HepG2 (cell line): ENCODE results near the gene SLC22A23. TPM values are rescaled to one million over a fixed set of nuclear protein-coding genes. Genes with fewer than 3 reads are reported as not detected.

ENCODE experiments used
- AGO1 ChIP-seq: fragments of 200-400 bp; formaldehyde crosslinking; IDR thresholded peaks from 2 replicates; pipeline ENCODE4 v1.6.1; 2017; ENCODE audit warnings: mild to moderate bottlenecking, low read depth, low read length, moderate library complexity; ENCODE audit not compliant: poor library complexity, severe bottlenecking
- CREM ChIP-seq, 2 experiments: sonication (generic) in 1 of 2; formaldehyde crosslinking in 1 of 2; IDR thresholded peaks; 2 replicates each; pipeline versions ENCODE4 v1.4.0 to v1.6.1; 2016 to 2020; ENCODE audit warnings: antibody characterized with exemption in 1 of 2, mild to moderate bottlenecking in 1 of 2, missing genetic modification reagents in 1 of 2
- FOXC1 ChIP-seq: sonication (generic); formaldehyde crosslinking; IDR thresholded peaks from 2 replicates; pipeline ENCODE4 v1.8.0; 2022; ENCODE audit warnings: mild to moderate bottlenecking, missing genetic modification reagents, borderline replicate concordance
- KAT8 ChIP-seq: IDR thresholded peaks from 2 replicates; pipeline ENCODE4 v1.6.1; 2016; ENCODE audit warnings: missing genetic modification reagents, missing compliant biosample characterization
- KLF9 ChIP-seq: IDR thresholded peaks from 2 replicates; pipeline ENCODE4 v1.6.1; 2016; ENCODE audit warnings: low read depth
- MAZ ChIP-seq, 2 experiments: sonication (generic) in 1 of 2; formaldehyde crosslinking in 1 of 2; IDR thresholded peaks; 2 replicates each; pipeline versions ENCODE4 v1.5.0 to v1.6.1; 2012 to 2020; ENCODE audit warnings: low read depth in 2 of 2, mild to moderate bottlenecking in 2 of 2, borderline replicate concordance in 1 of 2, improper control_type of control experiment in 1 of 2, low read length in 1 of 2, missing genetic modification reagents in 1 of 2, moderate library complexity in 1 of 2
- NCOA1 ChIP-seq: sonication (generic); formaldehyde crosslinking; IDR thresholded peaks from 2 replicates; pipeline ENCODE4 v1.9.0; 2021; ENCODE audit warnings: missing genetic modification reagents
- SOX6 ChIP-seq, 2 experiments: fragments of 450-650 bp in 1 of 2; sonication (generic) in 1 of 2; formaldehyde crosslinking in 1 of 2; IDR thresholded peaks; 2 replicates each; pipeline versions ENCODE4 v1.4.0 to v1.6.1; 2017 to 2020; ENCODE audit warnings: antibody characterized with exemption in 1 of 2, mild to moderate bottlenecking in 1 of 2, missing genetic modification reagents in 1 of 2
- SRSF1 ChIP-seq: fragments of 200-400 bp; formaldehyde crosslinking; optimal IDR thresholded peaks from 2 replicates; pipeline ENCODE3; 2017; ENCODE audit warnings: mild to moderate bottlenecking, low read depth, low read length, moderate library complexity
- TEAD3 ChIP-seq: optimal IDR thresholded peaks from 2 replicates; pipeline ENCODE3; 2016; ENCODE audit warnings: borderline replicate concordance
- ZBTB34 ChIP-seq: sonication (generic); formaldehyde crosslinking; IDR thresholded peaks from 2 replicates; pipeline ENCODE4 v1.8.0; 2022; ENCODE audit warnings: mild to moderate bottlenecking, missing genetic modification reagents
- ZFP82 ChIP-seq: sonication (generic); formaldehyde crosslinking; IDR thresholded peaks from 2 replicates; pipeline ENCODE4 v1.5.1; 2020; ENCODE audit warnings: mild to moderate bottlenecking, missing genetic modification reagents, borderline replicate concordance
- ZHX2 ChIP-seq, 2 experiments: sonication (generic) in 1 of 2; formaldehyde crosslinking in 1 of 2; IDR thresholded peaks; 2 replicates each; pipeline versions ENCODE4 v1.6.1 to v1.9.0; 2014 to 2022; ENCODE audit warnings: antibody characterized with exemption in 1 of 2, borderline replicate concordance in 1 of 2, inconsistent platforms in 1 of 2, low read depth in 1 of 2, missing genetic modification reagents in 1 of 2
- ZNF564 ChIP-seq: sonication (generic); formaldehyde crosslinking; IDR thresholded peaks from 2 replicates; pipeline ENCODE4 v1.8.1; 2023; ENCODE audit warnings: mild to moderate bottlenecking, missing genetic modification reagents
- ZNF570 ChIP-seq: sonication (generic); formaldehyde crosslinking; IDR thresholded peaks from 2 replicates; pipeline ENCODE4 v1.4.0; 2020; ENCODE audit warnings: mild to moderate bottlenecking, missing genetic modification reagents, borderline replicate concordance
- ZNF574 ChIP-seq: sonication (generic); formaldehyde crosslinking; IDR thresholded peaks from 2 replicates; pipeline ENCODE4 v1.4.0; 2020; ENCODE audit warnings: missing genetic modification reagents
- ZNF749 ChIP-seq: sonication (generic); formaldehyde crosslinking; IDR thresholded peaks from 2 replicates; pipeline ENCODE4 v1.8.0; 2022; ENCODE audit warnings: mild to moderate bottlenecking, missing genetic modification reagents, moderate library complexity, borderline replicate concordance
- polyA plus RNA-seq, 8 experiments: library from polyadenylated mRNA; depleted of rRNA in 3 of 8; stranded (reverse) in 7 of 8; unstranded in 1 of 8; fragments of >200 nt; fragmentation: Illumina TruSeq in 4 of 8; extraction: Trizol in 4 of 8; gene quantifications; 2 replicates each; pipeline versions ENCODE4 v1.2.1 to v1.2.3, GENCODE V29; 2011 to 2016; ENCODE audit warnings: low read depth in 4 of 8, missing spikeins in 1 of 8, mixed read lengths in 1 of 8; ENCODE audit not compliant: insufficient read depth in 1 of 8
- total RNA-seq, 5 experiments: library from RNA; depleted of rRNA; stranded (reverse); fragments of >200 nt; fragmentation: Illumina TruSeq; extraction: Trizol; gene quantifications; 2 replicates each; pipeline ENCODE4 v1.2.3, GENCODE V29; 2016; ENCODE audit warnings: low read depth in 1 of 5

SLC22A23 gene
- total and polyA plus RNA-seq, 2 of the 13 experiments (the other 11 are each of a cell fraction or from before 2014, with no cell fraction given), result 11.8 to 17.5 TPM

GRCh38 chr6:3455569-3456394, 1.1 kb downstream of the SLC22A23 start (continued):
- no peak for TF ChIP-seq ZNF749 (CRISPR knock-in tag)
- TF ChIP-seq KAT8 (CRISPR knock-in tag), result no peak
- peak; percentile 6 for TF ChIP-seq TEAD3 (CRISPR knock-in tag)
- no peak; the same call in 1 of the 2 replicates for TF ChIP-seq ZHX2 (IDR thresholded peaks at IDR 0.05; ENCODE audit: low read depth)
- no peak for TF ChIP-seq ZHX2 (CRISPR knock-in tag; IDR thresholded peaks at IDR 0.05; ENCODE audit: borderline replicate concordance)
- 0 out of 2 replicates have a peak, but pooled peaks have one; percentile 35 for TF ChIP-seq ZNF574 (CRISPR knock-in tag)
- TF ChIP-seq ZNF570 (CRISPR knock-in tag), result no peak
- TF ChIP-seq ZNF564 (CRISPR knock-in tag), result no peak
- no peak for TF ChIP-seq ZBTB34 (CRISPR knock-in tag)
- TF ChIP-seq CREM (IDR thresholded peaks at IDR 0.05), result no peak
- no peak for TF ChIP-seq CREM (CRISPR knock-in tag; IDR thresholded peaks at IDR 0.05)
- TF ChIP-seq AGO1, result peak; percentile 59
- TF ChIP-seq NCOA1 (CRISPR knock-in tag), result no peak
- no peak for TF ChIP-seq SRSF1
- TF ChIP-seq KLF9 (CRISPR knock-in tag), result no peak
- no peak for TF ChIP-seq SOX6 (IDR thresholded peaks at IDR 0.05)
- TF ChIP-seq SOX6 (CRISPR knock-in tag; IDR thresholded peaks at IDR 0.05), result no peak; the same call in 1 of the 2 replicates
- no peak for TF ChIP-seq FOXC1
- peak; percentile 86; the same call in 1 of the 2 replicates for TF ChIP-seq ZFP82
- no peak for TF ChIP-seq MAZ (IDR thresholded peaks at IDR 0.05; ENCODE audit: borderline replicate concordance, low read depth, low read length)
- TF ChIP-seq MAZ (CRISPR knock-in tag; IDR thresholded peaks at IDR 0.05; ENCODE audit: low read depth), result peak; percentile 38
